ENCODE data around the gene HINFP. TPM values are rescaled to one million over a fixed set of nuclear protein-coding genes. Genes with fewer than 3 reads are reported as not detected.

Gene HINFP
- total and polyA plus RNA-seq, 2 of the 8 experiments (the other 6 are each of a cell fraction or from before 2014, with no cell fraction given): 35.0 to 37.3 TPM

GRCh38 chr11:119161871-119162270, 40.5 kb downstream of the HINFP start:
- peak overlapping the region; percentile 91 for H4K91ac ChIP-seq (replicated peaks; ENCODE audit: insufficient read length, low read length)
- FAIRE-seq: no peak
- no peak overlapping the region for H2BK12ac ChIP-seq (ENCODE audit: low read depth, low read length)
- ChIA-PET POLR2A (ENCODE audit: partially characterized antibody) (interaction anchor here (0.6 kb wide), 2 partner anchors 8 to 159 kb away, joined by 3 read pairs; no protein-coding TSS in a partner anchor), CTCF (ENCODE audit: partially characterized antibody) (interaction anchor here (3.1 to 3.6 kb wide), 2 partner anchors 12 to 27 kb away, joined by 10 to 24 read pairs; partner anchors contain the start of gene ABCG4)
- no peak overlapping the region for H3K56ac ChIP-seq (replicated peaks; ENCODE audit: insufficient read length, low read depth, low read length)
- H2BK20ac ChIP-seq (ENCODE audit: low read length): no peak overlapping the region
- no peaks in the 10 kb centered on the region for H3K9me3 ChIP-seq (ENCODE audit: insufficient read depth in 2 of 2, low read depth in 1 of 2, low read length in 1 of 2)
- no peaks in the 10 kb centered on the region; a peak in 2 of 7 replicates for H3K27me3 ChIP-seq (replicated peaks in 1 of 4; ENCODE audit: control insufficient read depth in 3 of 4, extremely low read depth in 1 of 4, insufficient read depth in 3 of 4, low read length in 3 of 4)
- peaks cover 0 to 8% (median 3%) of the 10 kb centered on the region in 4 experiments; a peak in 5 of 7 replicates for H3K4me1 ChIP-seq (replicated peaks in 1 of 4; ENCODE audit: control insufficient read depth in 3 of 4, insufficient read depth in 4 of 4, low read length in 3 of 4)
- H3K27ac ChIP-seq (ENCODE audit: low read depth, low read length): no peak overlapping the region
- H3K4ac ChIP-seq (replicated peaks; ENCODE audit: insufficient read length, low read depth, low read length): no peak overlapping the region
- H3K36me3 ChIP-seq (ENCODE audit: control insufficient read depth in 2 of 4, insufficient read depth in 4 of 4, low read length in 3 of 4): no peaks in the 10 kb centered on the region
- no peaks in the 10 kb centered on the region for H3K23me2 ChIP-seq (ENCODE audit: low read depth, low read length)
- H3K79me2 ChIP-seq (ENCODE audit: control insufficient read depth in 1 of 2, insufficient read depth in 2 of 2, low read length in 2 of 2): no peaks in the 10 kb centered on the region
- no peak overlapping the region for H2AFZ ChIP-seq (ENCODE audit: low read length)
- H3K4me3 ChIP-seq (ENCODE audit: extremely low read depth in 1 of 4, insufficient read depth in 2 of 4, low read depth in 3 of 4, low read length in 4 of 4): no peak overlapping the region
- H3K14ac ChIP-seq (ENCODE audit: insufficient read length): no peak overlapping the region
- H3K4me2 ChIP-seq (ENCODE audit: insufficient read depth in 1 of 2, low read depth in 2 of 2, low read length in 2 of 2): no peak overlapping the region
- no peak overlapping the region for H2BK5ac ChIP-seq (ENCODE audit: low read depth, low read length)
- WGBS, 2 experiments (ENCODE audit: extremely low coverage in 1 of 2, insufficient coverage in 1 of 2, insufficient read length in 1 of 2, insufficient replicate concordance in 2 of 2, low coverage in 1 of 2, low lambda C conversion rate in 2 of 2, missing lambda C conversion rate in 1 of 2): 86% methylated on average over 8 of the region's 8 CpGs; no CpG with 5 or more reads in 1 of the 2 experiments
- H2AK5ac ChIP-seq (ENCODE audit: low read depth, low read length): peak overlapping the region; percentile 75; the same call in 1 of the 2 replicates
- H3K79me1 ChIP-seq (ENCODE audit: low read depth, low read length): no peaks in the 10 kb centered on the region
- no peak overlapping the region for H4K5ac ChIP-seq (ENCODE audit: insufficient read length, low read depth, low read length)
- H3K23ac ChIP-seq (ENCODE audit: insufficient read length): no peak overlapping the region
- TF ChIP-seq SP4 (IDR thresholded peaks at IDR 0.05; ENCODE audit: low read length): no peak
- TF ChIP-seq USF2 (IDR thresholded peaks at IDR 0.05; ENCODE audit: low read length): no peak
- no peak for TF ChIP-seq CBX5 (IDR thresholded peaks at IDR 0.05; ENCODE audit: low read depth, low read length)
- TF ChIP-seq BCL11A (IDR thresholded peaks at IDR 0.05; ENCODE audit: low read depth in 2 of 2, low read length in 2 of 2): no peak
- no peak for TF ChIP-seq RAD21 (IDR thresholded peaks at IDR 0.05 in 1 of 2, conservative IDR thresholded peaks at IDR 0.05 in 1 of 2; ENCODE audit: low read depth in 2 of 2, low read length in 2 of 2)
- no peak for TF ChIP-seq KDM5A (IDR thresholded peaks at IDR 0.05; ENCODE audit: low read length)
- TF ChIP-seq SP1 (IDR thresholded peaks at IDR 0.05; ENCODE audit: low read depth, low read length): no peak
- TF ChIP-seq SAP30 (IDR thresholded peaks at IDR 0.05; ENCODE audit: insufficient read depth, insufficient replicate concordance, low read length): no peak
- H4K20me1 ChIP-seq (replicated peaks in 1 of 2; ENCODE audit: control insufficient read depth in 1 of 2, insufficient read depth in 2 of 2, low read length in 2 of 2): no peaks in the 10 kb centered on the region
- no peak overlapping the region for H2BK120ac ChIP-seq (replicated peaks; ENCODE audit: low read depth, low read length)
- no peak for DNase-seq (ENCODE audit: low read depth in 1 of 2, low spot score in 2 of 2)
- H3K18ac ChIP-seq (ENCODE audit: extremely low read depth, low read length): no peak overlapping the region
- no peak overlapping the region for H4K8ac ChIP-seq (ENCODE audit: extremely low read depth, insufficient read depth, low read length)
- H3K9ac ChIP-seq (replicated peaks in 1 of 4; ENCODE audit: extremely low read depth in 1 of 4, low read depth in 3 of 4, low read length in 3 of 4): no peak overlapping the region
- H2BK15ac ChIP-seq (ENCODE audit: low read length): no peak overlapping the region

All from H1 (cell line).